Measurements from ENCODE around the gene ICAM1. TPM values are rescaled to one million over a fixed set of nuclear protein-coding genes. Genes with fewer than 3 reads are reported as not detected.

Gene ICAM1
- total and polyA plus RNA-seq, 2 of the 13 experiments (the other 11 are each of a cell fraction or from before 2014, with no cell fraction given) = 37.9 to 98.4 TPM

GRCh38 chr19:10233946-10234345 lies 37.0 kb upstream of the ICAM1 start (continued):
- TF ChIP-seq DMAP1 (CRISPR knock-in tag; IDR thresholded peaks at IDR 0.05) = no peak
- TF ChIP-seq ZFAT (CRISPR knock-in tag; conservative IDR thresholded peaks at IDR 0.05) = no peak

- TF ChIP-seq HNF1A (IDR thresholded peaks at IDR 0.05; ENCODE audit: low read depth) (peak; percentile 54; the same call in 1 of the 2 replicates), HNF1A (CRISPR knock-in tag; IDR thresholded peaks at IDR 0.05; ENCODE audit: borderline replicate concordance) (no peak), ZNF362 (CRISPR knock-in tag; IDR thresholded peaks at IDR 0.05; ENCODE audit: borderline replicate concordance) (0 out of 2 replicates have a peak, but pooled peaks have one; percentile 47), ZBTB8A (CRISPR knock-in tag; IDR thresholded peaks at IDR 0.05; ENCODE audit: borderline replicate concordance, low read depth) (no peak), ZMYM3 (CRISPR knock-in tag; IDR thresholded peaks at IDR 0.05) (0 out of 2 replicates have a peak, but pooled peaks have one; percentile 23), ZNF710 (CRISPR knock-in tag; IDR thresholded peaks at IDR 0.05; ENCODE audit: borderline replicate concordance) (no peak), ZNF770 (CRISPR knock-in tag; IDR thresholded peaks at IDR 0.05) (peak; percentile 96)
- ChIA-PET CTCF (ENCODE audit: low intra/inter-chr PET ratio, low total read pairs) (no interaction called here), POLR2A (interaction anchor here (0.7 to 1.0 kb wide), 3 partner anchors 8 to 17 kb away, joined by 3 to 7 read pairs (median 4); partner anchors contain the start of gene MRPL4)
- ATAC-seq (no peak), DNase-seq (ENCODE audit: low spot score) (peak; percentile 22), FAIRE-seq (peak; percentile 67)
- WGBS (ENCODE audit: low lambda C conversion rate) = 11% methylated on average over 4 of the region's 4 CpGs
- Histone ChIP-seq H3K27me3 (ENCODE audit: control insufficient read depth in 1 of 2, insufficient read depth in 2 of 2, low read length in 2 of 2) (peaks cover 2 to 11% of the 10 kb centered on the region in 2 experiments; a peak in 4 of 5 replicates), H2AFZ (ENCODE audit: low read length) (no peak overlapping the region), H3K9me3 (ENCODE audit: low read length) (no peaks in the 10 kb centered on the region), H3K36me3 (replicated peaks in 1 of 2; ENCODE audit: control insufficient read depth in 1 of 2, insufficient read depth in 2 of 2, low read length in 2 of 2) (no peaks in the 10 kb centered on the region), H4K20me1 (ENCODE audit: insufficient read depth, low read length) (no peaks in the 10 kb centered on the region), H3K4me1 (ENCODE audit: insufficient read depth, low read length) (peaks cover 64% of the 10 kb centered on the region), H3K27ac (ENCODE audit: extremely low read length, insufficient read depth, low read length) (no peak overlapping the region), H3K4me2 (ENCODE audit: low read depth, low read length) (0 out of 2 replicates have a peak overlapping the region, but pooled peaks have one; percentile 23), H3K79me2 (ENCODE audit: insufficient read depth, low read length) (no peaks in the 10 kb centered on the region), H3K4me3 (replicated peaks in 1 of 3; ENCODE audit: insufficient read depth in 1 of 3, low read depth in 2 of 3, low read length in 3 of 3) (no peak overlapping the region), H3K9ac (ENCODE audit: insufficient read depth, low read depth, low read length) (no peak overlapping the region)
- in situ Hi-C loops (cut with HindIII; ENCODE audit: extremely low pct_ligation_motif_present, low pct_unique_long_range_greater_than_20kb) = loop anchor here (10.0 kb wide), 1 partner anchor 300 kb away; the partner anchor contains the start of gene OLFM2
- intact Hi-C loops (cut with micrococcal nuclease; ENCODE audit: unreplicated experiment) = loop anchor here (5.0 kb wide), 1 partner anchor 43 kb away; the partner anchor contains the start of gene DNMT1
- no TSS peak for BruUV-seq (replicated peaks)
Measured at GRCh38 chr19:10235003-10235402, 35.9 kb upstream of the ICAM1 start.

Data from HepG2 (cell line).